ENCODE data around the gene CEP72. TPM values are rescaled to one million over a fixed set of nuclear protein-coding genes. Genes with fewer than 3 reads are reported as not detected.
"Not testable (repeated sequence)": the region's sequence is repeated elsewhere in the genome, so short reads cannot be mapped to it uniquely, and the experiment has no call there.

Gene CEP72
- polyA plus RNA-seq, 1 donor (not counting 4 experiments of a cell fraction or from before 2014, with no cell fraction given): 4.5 TPM

DNA sequence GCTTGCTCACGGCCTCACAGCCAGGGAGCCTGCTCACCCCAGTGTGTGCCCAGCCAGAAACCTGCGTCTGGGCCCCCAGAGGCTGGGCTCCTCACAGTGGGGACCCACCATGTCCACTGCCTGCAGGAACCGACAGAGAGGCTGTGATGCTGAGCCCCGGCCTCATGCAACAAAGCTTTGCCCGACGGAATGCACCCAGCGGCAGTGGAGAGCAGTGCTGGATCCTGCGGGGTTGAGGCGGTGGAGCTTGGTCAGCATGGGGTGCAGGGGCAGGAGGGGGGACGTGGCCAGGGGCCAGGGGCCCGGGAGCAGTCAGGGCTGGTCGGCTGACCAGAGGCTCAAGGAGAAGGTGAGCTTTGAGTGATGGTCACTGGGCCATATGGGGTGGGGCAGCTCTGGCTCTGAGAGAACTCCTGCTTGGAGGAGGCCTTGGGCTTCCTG lies 7.7 kb upstream of the CEP72 start:
- no peaks in the 10 kb centered on the region for H3K36me3 ChIP-seq (ENCODE audit: control insufficient read depth in 2 of 2, extremely low read depth in 1 of 2, insufficient read depth in 2 of 2, low read length in 2 of 2)
- dilution Hi-C loops (cut with MboI; ENCODE audit: extremely low pct_ligation_motif_present, low sequenced_read_pairs): no loop called here
- H3K4me3 ChIP-seq (ENCODE audit: control insufficient read depth in 2 of 3, extremely low read depth in 1 of 3, insufficient read depth in 2 of 3, low read depth in 1 of 3, low read length in 3 of 3): no peak overlapping the region
- DNase-seq (ENCODE audit: low read depth, low spot score) (no peak), FAIRE-seq (no peak)
- H4K20me1 ChIP-seq (ENCODE audit: control insufficient read depth, extremely low read depth, insufficient read depth, low read length): no peaks in the 10 kb centered on the region
- H2AFZ ChIP-seq (ENCODE audit: control insufficient read depth, low read length): no peak overlapping the region
- no peaks in the 10 kb centered on the region for H3K9me3 ChIP-seq (ENCODE audit: control insufficient read depth, low read depth, low read length)
- peaks cover 3% of the 10 kb centered on the region for H3K27me3 ChIP-seq (ENCODE audit: control insufficient read depth, extremely low read depth, insufficient read depth, low read length)
- no peak overlapping the region for H3K4me2 ChIP-seq (ENCODE audit: control insufficient read depth, extremely low read depth, insufficient read depth, low read depth, low read length)
- H3K9me1 ChIP-seq (ENCODE audit: control insufficient read depth, extremely low read depth, insufficient read depth, low read length): no peaks in the 10 kb centered on the region
- no peak overlapping the region for H3K27ac ChIP-seq (ENCODE audit: control insufficient read depth, insufficient read depth, low read length)
- no peaks in the 10 kb centered on the region for H3K79me2 ChIP-seq (ENCODE audit: control insufficient read depth, insufficient read depth, low read length)
- no peaks in the 10 kb centered on the region for H3K4me1 ChIP-seq (ENCODE audit: control insufficient read depth, extremely low read depth, insufficient read depth, low read length)
- H3K9ac ChIP-seq (ENCODE audit: control insufficient read depth, extremely low read depth, insufficient read depth, low read length): no peak overlapping the region
- TF ChIP-seq EZH2 (IDR thresholded peaks at IDR 0.05; ENCODE audit: low read length): no peak
- TF ChIP-seq, protein P1, sequence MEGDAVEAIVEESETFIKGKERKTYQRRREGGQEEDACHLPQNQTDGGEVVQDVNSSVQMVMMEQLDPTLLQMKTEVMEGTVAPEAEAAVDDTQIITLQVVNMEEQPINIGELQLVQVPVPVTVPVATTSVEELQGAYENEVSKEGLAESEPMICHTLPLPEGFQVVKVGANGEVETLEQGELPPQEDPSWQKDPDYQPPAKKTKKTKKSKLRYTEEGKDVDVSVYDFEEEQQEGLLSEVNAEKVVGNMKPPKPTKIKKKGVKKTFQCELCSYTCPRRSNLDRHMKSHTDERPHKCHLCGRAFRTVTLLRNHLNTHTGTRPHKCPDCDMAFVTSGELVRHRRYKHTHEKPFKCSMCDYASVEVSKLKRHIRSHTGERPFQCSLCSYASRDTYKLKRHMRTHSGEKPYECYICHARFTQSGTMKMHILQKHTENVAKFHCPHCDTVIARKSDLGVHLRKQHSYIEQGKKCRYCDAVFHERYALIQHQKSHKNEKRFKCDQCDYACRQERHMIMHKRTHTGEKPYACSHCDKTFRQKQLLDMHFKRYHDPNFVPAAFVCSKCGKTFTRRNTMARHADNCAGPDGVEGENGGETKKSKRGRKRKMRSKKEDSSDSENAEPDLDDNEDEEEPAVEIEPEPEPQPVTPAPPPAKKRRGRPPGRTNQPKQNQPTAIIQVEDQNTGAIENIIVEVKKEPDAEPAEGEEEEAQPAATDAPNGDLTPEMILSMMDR (optimal IDR thresholded peaks at IDR 0.05 in 1 of 3, IDR thresholded peaks at IDR 0.05 in 1 of 3, conservative IDR thresholded peaks at IDR 0.05 in 1 of 3; ENCODE audit: extremely low read depth in 1 of 3, insufficient read depth in 2 of 3, low read length in 3 of 3): no peak

DNA sequence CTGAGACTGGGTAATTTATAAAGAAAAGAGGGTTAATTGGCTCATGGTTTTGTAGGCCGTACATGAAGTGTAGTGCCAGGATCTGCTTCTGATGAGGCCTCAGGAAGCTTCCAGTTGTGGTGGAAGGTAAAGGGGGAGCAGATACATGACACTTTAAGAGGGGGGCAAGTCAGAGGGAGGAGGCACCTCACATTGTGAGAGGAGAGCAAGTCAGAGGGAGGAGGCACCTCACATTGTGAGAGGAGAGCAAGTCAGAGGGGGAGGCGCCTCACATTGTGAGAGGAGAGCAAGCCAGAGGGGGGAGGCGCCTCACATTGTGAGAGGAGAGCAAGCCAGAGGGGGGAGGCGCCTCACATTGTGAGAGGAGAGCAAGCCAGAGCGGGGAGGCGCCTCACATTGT lies 7.0 kb upstream of the CEP72 start:
- H4K20me1 ChIP-seq (ENCODE audit: control insufficient read depth, extremely low read depth, insufficient read depth, low read length); H3K4me1 ChIP-seq (ENCODE audit: control insufficient read depth, extremely low read depth, insufficient read depth, low read length); H2AFZ ChIP-seq (ENCODE audit: control insufficient read depth, low read length); H3K36me3 ChIP-seq (ENCODE audit: control insufficient read depth in 2 of 2, extremely low read depth in 1 of 2, insufficient read depth in 2 of 2, low read length in 2 of 2); H3K9me3 ChIP-seq (ENCODE audit: control insufficient read depth, low read depth, low read length); H3K27me3 ChIP-seq (ENCODE audit: control insufficient read depth, extremely low read depth, insufficient read depth, low read length); FAIRE-seq; H3K79me2 ChIP-seq (ENCODE audit: control insufficient read depth, insufficient read depth, low read length); H3K9ac ChIP-seq (ENCODE audit: control insufficient read depth, extremely low read depth, insufficient read depth, low read length); H3K9me1 ChIP-seq (ENCODE audit: control insufficient read depth, extremely low read depth, insufficient read depth, low read length); H3K27ac ChIP-seq (ENCODE audit: control insufficient read depth, insufficient read depth, low read length); dilution Hi-C loops (cut with MboI; ENCODE audit: extremely low pct_ligation_motif_present, low sequenced_read_pairs); DNase-seq (ENCODE audit: low read depth, low spot score); H3K4me3 ChIP-seq (ENCODE audit: control insufficient read depth in 2 of 3, extremely low read depth in 1 of 3, insufficient read depth in 2 of 3, low read depth in 1 of 3, low read length in 3 of 3); H3K4me2 ChIP-seq (ENCODE audit: control insufficient read depth, extremely low read depth, insufficient read depth, low read depth, low read length): not testable (repeated sequence)

DNA sequence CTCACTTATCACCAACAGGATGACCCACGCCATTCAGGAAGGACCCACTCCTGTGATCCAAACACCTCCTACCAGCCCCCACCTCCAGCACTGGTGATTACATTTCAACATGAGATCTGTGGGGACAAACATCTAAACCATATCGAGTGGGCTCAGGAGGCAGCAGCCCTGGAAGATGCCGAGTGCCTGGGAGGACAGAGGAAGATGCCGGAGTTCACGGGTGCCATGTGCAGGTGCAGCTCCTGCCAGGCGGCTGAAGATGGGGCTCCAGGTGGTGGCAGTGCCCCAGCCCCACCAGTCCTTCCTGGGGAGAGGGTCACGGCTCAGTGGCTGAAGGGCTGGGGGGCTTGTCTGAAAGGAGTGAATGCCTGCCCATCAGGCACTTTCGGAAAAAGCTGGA lies 6.1 kb upstream of the CEP72 start:
- H4K20me1 ChIP-seq (ENCODE audit: control insufficient read depth, extremely low read depth, insufficient read depth, low read length): no peaks in the 10 kb centered on the region
- no peak for TF ChIP-seq EZH2 (IDR thresholded peaks at IDR 0.05; ENCODE audit: low read length)
- no peaks in the 10 kb centered on the region for H3K9me3 ChIP-seq (ENCODE audit: control insufficient read depth, low read depth, low read length)
- H3K9ac ChIP-seq (ENCODE audit: control insufficient read depth, extremely low read depth, insufficient read depth, low read length): no peak overlapping the region
- H3K4me2 ChIP-seq (ENCODE audit: control insufficient read depth, extremely low read depth, insufficient read depth, low read depth, low read length): no peak overlapping the region
- H3K4me3 ChIP-seq (ENCODE audit: control insufficient read depth in 2 of 3, extremely low read depth in 1 of 3, insufficient read depth in 2 of 3, low read depth in 1 of 3, low read length in 3 of 3): no peak overlapping the region
- DNase-seq (ENCODE audit: low read depth, low spot score) (no peak), FAIRE-seq (no peak)
- no peaks in the 10 kb centered on the region for H3K79me2 ChIP-seq (ENCODE audit: control insufficient read depth, insufficient read depth, low read length)
- H3K36me3 ChIP-seq (ENCODE audit: control insufficient read depth in 2 of 2, extremely low read depth in 1 of 2, insufficient read depth in 2 of 2, low read length in 2 of 2): no peaks in the 10 kb centered on the region
- H3K27me3 ChIP-seq (ENCODE audit: control insufficient read depth, extremely low read depth, insufficient read depth, low read length): peaks cover 3% of the 10 kb centered on the region
- no peak overlapping the region for H3K27ac ChIP-seq (ENCODE audit: control insufficient read depth, insufficient read depth, low read length)
- no peaks in the 10 kb centered on the region for H3K4me1 ChIP-seq (ENCODE audit: control insufficient read depth, extremely low read depth, insufficient read depth, low read length)
- dilution Hi-C loops (cut with MboI; ENCODE audit: extremely low pct_ligation_motif_present, low sequenced_read_pairs): no loop called here
- H3K9me1 ChIP-seq (ENCODE audit: control insufficient read depth, extremely low read depth, insufficient read depth, low read length): no peaks in the 10 kb centered on the region
- H2AFZ ChIP-seq (ENCODE audit: control insufficient read depth, low read length): no peak overlapping the region

All from keratinocyte (primary cell).